Prostate gland (tissue), 2 donors: Measurements from ENCODE around the gene TRAP1. TPM values are rescaled to one million over a fixed set of nuclear protein-coding genes. Genes with fewer than 3 reads are reported as not detected.

Experiments used
- DNase-seq: peaks from one replicate; pipeline ENCODE4 v3.0.0-alpha.2; 2019; ENCODE audit warnings: low spot score
- H3K27ac ChIP-seq, 2 donors: fragments of 200-600 bp; sonication (generic); 2 replicates each; pipeline ENCODE4 v1.5.1; 2017 to 2019
- H3K27me3 ChIP-seq: fragments of 200-600 bp; sonication (generic); replicated peaks from 2 replicates; pipeline ENCODE4 v1.5.1; 2019; ENCODE audit not compliant: insufficient read depth
- H3K36me3 ChIP-seq, 2 donors: fragments of 200-600 bp; sonication (generic); 1 replicate in 1 of 2; 2 replicates in 1 of 2; pipeline versions ENCODE4 v1.5.1 to v1.8.1; 2017 to 2019
- H3K4me1 ChIP-seq: fragments of 200-600 bp; sonication (generic); replicated peaks from 2 replicates; pipeline ENCODE4 v1.5.1; 2019
- H3K4me3 ChIP-seq, 2 donors: fragments of 200-600 bp; sonication (generic); 2 replicates each; pipeline ENCODE4 v1.5.1; 2017 to 2019
- H3K9me3 ChIP-seq: fragments of 200-600 bp; sonication (generic); 2 replicates; pipeline ENCODE4 v1.5.1; 2017
- CTCF ChIP-seq, 4 experiments: fragments of 200-600 bp in 2 of 4; fragments of 450-650 bp in 2 of 4; sonication (generic) in 2 of 4; IDR thresholded peaks; 1 replicate in 3 of 4; 2 replicates in 1 of 4; pipeline ENCODE4 v1.5.1; 2016 to 2019; ENCODE audit warnings: antibody characterized with exemption in 4 of 4, mild to moderate bottlenecking in 2 of 4, moderate library complexity in 2 of 4
- POLR2A ChIP-seq: fragments of 450-650 bp; IDR thresholded peaks from one replicate; pipeline ENCODE4 v1.6.1; 2016; ENCODE audit warnings: antibody characterized with exemption, mild to moderate bottlenecking
- POLR2AphosphoS5 ChIP-seq: sonication (generic); formaldehyde crosslinking; IDR thresholded peaks from one replicate; pipeline ENCODE4 v1.6.1; 2017; ENCODE audit warnings: antibody characterized with exemption
- WGBS: methylation state at CpG from one replicate; pipeline ENCODE4 v1.1.5; 2018; 5-methylcytosine and 5-hydroxymethylcytosine counted together
- intact Hi-C: fragments of 100-400 bp; cut with DNase I; formaldehyde crosslinking; loops from one replicate; pipeline ENCODE4 v1.14.2; 2022
- total RNA-seq, 2 donors: library from RNA; depleted of rRNA; stranded (reverse); fragments of >200 nt; gene quantifications; one replicate each; pipeline ENCODE4 v1.1.0, GENCODE V29; 2016

Gene TRAP1
- total RNA-seq, 2 donors from 2014 or later, result 71.2 to 88.6 TPM

- peaks cover 18 to 34% of the 10 kb centered on the region in 2 donors for H3K36me3 ChIP-seq
- no peaks in the 10 kb centered on the region for H3K9me3 ChIP-seq
- no peaks in the 10 kb centered on the region for H3K4me1 ChIP-seq
- no peaks in the 10 kb centered on the region for H3K27me3 ChIP-seq
- intact Hi-C loops, result no loop called here
- TF ChIP-seq CTCF (IDR thresholded peaks at IDR 0.05) (no peak), POLR2AphosphoS5 (no peak), POLR2A (no peak)
- H3K27ac ChIP-seq, result no peak overlapping the region
- DNase-seq, result no peak
- H3K4me3 ChIP-seq, result no peak overlapping the region
- 92% methylated on average over 33 of the region's 33 CpGs for WGBS
These were observed 8.8 kb upstream of the TRAP1 start for GRCh38 chr16:3726021-3726687.

GRCh38 chr16:3725276-3725675 is 8.0 kb upstream of the TRAP1 start:
- intact Hi-C loops, result no loop called here

GRCh38 chr16:3722508-3722907 is 5.2 kb upstream of the TRAP1 start:
- H3K4me1 ChIP-seq, result peaks cover 3% of the 10 kb centered on the region
- H3K27ac ChIP-seq, result no peak overlapping the region
- WGBS, result 87% methylated on average over 10 of the region's 10 CpGs
- no peaks in the 10 kb centered on the region for H3K36me3 ChIP-seq
- no peak overlapping the region for H3K4me3 ChIP-seq
- TF ChIP-seq POLR2A, result no peak
- no peak for DNase-seq
- no peaks in the 10 kb centered on the region for H3K27me3 ChIP-seq
- no peaks in the 10 kb centered on the region for H3K9me3 ChIP-seq
- intact Hi-C loops, result no loop called here

More at GRCh38 chr16:3725276-3725675, 8.0 kb upstream of the TRAP1 start:
- Histone ChIP-seq H3K27me3 (no peaks in the 10 kb centered on the region), H3K4me3 (no peak overlapping the region), H3K9me3 (no peaks in the 10 kb centered on the region), H3K36me3 (peaks cover 12 to 25% of the 10 kb centered on the region in 2 donors), H3K4me1 (no peaks in the 10 kb centered on the region), H3K27ac (no peak overlapping the region)
- no peak for DNase-seq
- TF ChIP-seq POLR2AphosphoS5 (no peak), POLR2A (no peak), CTCF (IDR thresholded peaks at IDR 0.05) (no peak)
- WGBS, result 78% methylated on average over 8 of the region's 8 CpGs

GRCh38 chr16:3720418-3720817 is 3.1 kb upstream of the TRAP1 start:
- 82% methylated on average over 11 of the region's 11 CpGs for WGBS
- intact Hi-C loops, result no loop called here
- TF ChIP-seq POLR2A (no peak), POLR2AphosphoS5 (no peak), CTCF (IDR thresholded peaks at IDR 0.05) (no peak)

GRCh38 chr16:3718628-3719027 is 1.3 kb upstream of the TRAP1 start:
- Histone ChIP-seq H3K4me1 (peaks cover 8% of the 10 kb centered on the region), H3K36me3 (no peaks in the 10 kb centered on the region), H3K27ac (no peak overlapping the region), H3K9me3 (no peaks in the 10 kb centered on the region), H3K27me3 (no peaks in the 10 kb centered on the region), H3K4me3 (no peak overlapping the region)
- intact Hi-C loops, result no loop called here
- TF ChIP-seq CTCF (IDR thresholded peaks at IDR 0.05) (no peak), POLR2AphosphoS5 (no peak), POLR2A (no peak)
- no peak for DNase-seq
- 92% methylated on average over 10 of the region's 10 CpGs for WGBS

More at GRCh38 chr16:3720418-3720817, 3.1 kb upstream of the TRAP1 start:
- no peak for DNase-seq
- peaks cover 8% of the 10 kb centered on the region for H3K4me1 ChIP-seq
- H3K27me3 ChIP-seq, result no peaks in the 10 kb centered on the region
- no peak overlapping the region for H3K27ac ChIP-seq
- H3K36me3 ChIP-seq, result no peaks in the 10 kb centered on the region
- no peak overlapping the region for H3K4me3 ChIP-seq
- no peaks in the 10 kb centered on the region for H3K9me3 ChIP-seq
